GM18907 (cell line): ENCODE data around the gene CCDC121.
"Not testable (repeated sequence)": the region's sequence is repeated elsewhere in the genome, so short reads cannot be mapped to it uniquely, and the experiment has no call there.

Experiments
- ATAC-seq: cut with Tn5 transposase; IDR thresholded peaks from one replicate; pipeline ENCODE4 v1.9.1; 2021; ENCODE audit warnings: mild to moderate bottlenecking, moderate library complexity; ENCODE audit not compliant: unreplicated experiment

The CCDC121 gene

GRCh38 chr2:27638037-27638637, 9.3 kb upstream of the CCDC121 start:
- no peak for ATAC-seq

DNA sequence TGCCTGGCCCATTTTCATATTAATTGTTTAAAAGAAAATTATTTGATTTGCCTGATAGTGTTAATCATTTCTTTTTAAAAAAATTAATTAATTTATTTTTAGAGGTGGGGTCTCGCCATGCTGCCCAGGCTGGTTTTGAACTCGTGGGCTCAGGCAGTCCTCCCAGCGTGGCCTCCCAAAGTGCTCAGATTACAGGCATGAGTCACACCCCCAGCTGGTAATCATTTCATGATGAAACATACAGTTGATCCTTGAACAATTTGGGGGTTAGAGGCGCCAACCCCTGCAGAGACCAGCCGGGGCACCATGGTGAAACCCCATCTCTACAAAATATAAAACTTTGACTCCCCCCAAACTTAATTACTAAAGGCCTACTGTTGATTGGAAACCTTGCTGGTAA, 8.0 kb upstream of the CCDC121 start:
- no peak for ATAC-seq

DNA sequence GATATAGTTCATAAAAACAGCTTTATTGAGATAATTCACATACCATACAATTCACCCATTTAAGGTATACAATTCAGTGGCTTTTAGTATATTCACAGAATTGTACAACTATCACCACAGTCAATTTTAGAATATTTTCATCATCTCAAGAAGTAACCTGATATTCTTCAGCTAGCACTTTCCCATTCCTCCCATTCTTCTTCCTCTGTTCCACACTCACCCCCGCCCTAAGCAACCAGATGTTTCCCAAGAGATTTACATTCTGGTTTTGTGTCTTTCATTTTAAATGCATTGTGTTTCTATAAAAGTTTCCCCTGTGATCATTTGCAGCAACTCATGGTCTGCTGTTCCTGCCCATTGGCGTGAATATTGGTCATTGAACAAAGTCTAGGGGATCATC, 5.5 kb upstream of the CCDC121 start:
- ATAC-seq, result no peak

GRCh38 chr2:27630257-27630656, 1.4 kb upstream of the CCDC121 start:
- not testable (repeated sequence) for ATAC-seq

- peak; percentile 30 for ATAC-seq
Measured at GRCh38 chr2:27627963-27628766, 647 bp downstream of the CCDC121 start.

DNA sequence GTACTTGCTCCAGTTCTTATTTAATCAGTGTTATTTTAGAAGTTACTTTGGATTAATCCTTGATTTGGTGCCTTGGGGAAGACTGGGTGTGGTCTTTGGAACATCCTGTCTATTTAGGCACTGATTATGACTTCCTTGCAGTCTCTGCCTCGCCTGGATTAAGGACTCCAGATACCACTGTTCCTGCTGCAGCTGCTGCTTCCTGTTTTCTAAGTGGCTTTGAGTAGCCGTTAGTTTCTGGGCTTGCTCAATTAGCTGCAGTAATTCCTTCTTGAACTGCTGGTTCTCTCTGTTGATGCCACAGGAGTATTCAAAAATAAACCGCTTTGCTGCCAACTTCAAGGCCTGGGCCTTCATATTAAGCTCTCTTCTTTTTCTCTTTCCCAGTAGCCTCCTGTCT, 1.9 kb downstream of the CCDC121 start:
- not testable (repeated sequence) for ATAC-seq

- not testable (repeated sequence) for ATAC-seq
Measured at GRCh38 chr2:27626323-27626722, 2.5 kb downstream of the CCDC121 start.

- ATAC-seq, result no peak
Measured at GRCh38 chr2:27624943-27625342, 3.9 kb downstream of the CCDC121 start.

- ATAC-seq, result no peak
Measured at GRCh38 chr2:27622921-27623384, 5.9 kb downstream of the CCDC121 start.

- no peak for ATAC-seq
Measured at GRCh38 chr2:27621524-27621923, 7.3 kb downstream of the CCDC121 start.

GRCh38 chr2:27615316-27615715, 13.5 kb downstream of the CCDC121 start:
- ATAC-seq, result no peak

DNA sequence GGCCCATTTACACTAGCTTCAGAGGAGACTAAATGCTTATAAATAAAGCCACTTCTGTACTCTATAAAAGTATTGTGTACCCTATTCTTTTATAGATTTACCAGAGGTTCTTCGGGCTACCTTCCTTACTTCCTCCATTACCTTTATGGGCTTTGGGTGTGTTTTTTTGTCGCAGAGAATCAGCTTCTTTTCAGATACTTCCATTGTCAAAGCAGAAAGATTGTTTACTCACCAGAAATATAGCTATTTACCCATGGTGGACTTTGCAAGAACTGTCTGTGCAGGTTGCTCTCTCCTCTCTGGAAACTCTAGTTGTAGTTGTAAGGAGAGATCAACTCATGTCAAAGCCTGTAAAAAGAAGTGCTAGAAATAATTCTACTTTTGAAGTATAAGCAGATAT, 14.8 kb downstream of the CCDC121 start:
- ATAC-seq, result no peak

GRCh38 chr2:27606611-27607010, 22.2 kb downstream of the CCDC121 start:
- ATAC-seq, result no peak

DNA sequence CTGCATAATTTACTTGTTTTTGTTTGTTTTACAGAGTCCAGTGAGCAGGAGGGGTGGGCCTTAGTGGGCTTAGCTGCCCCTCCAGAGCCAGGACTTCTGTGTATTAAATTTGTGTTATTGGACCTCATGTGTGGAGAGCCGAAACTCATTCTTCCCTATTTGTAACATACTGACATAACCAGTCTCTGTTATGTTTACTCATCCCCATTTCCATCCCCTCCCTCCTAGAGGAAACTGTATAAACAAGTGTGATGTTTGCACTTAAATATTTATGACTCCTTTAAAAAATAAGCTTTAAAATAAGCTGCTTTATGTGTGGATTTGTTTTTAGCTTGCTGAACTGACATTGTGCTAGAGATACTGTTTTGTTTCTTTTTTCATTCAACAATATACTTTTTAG, 32.2 kb downstream of the CCDC121 start:
- ATAC-seq, result no peak

- not testable (repeated sequence) for ATAC-seq
Measured at GRCh38 chr2:27595412-27595811, 33.4 kb downstream of the CCDC121 start.

GRCh38 chr2:27594020-27594703, 34.6 kb downstream of the CCDC121 start:
- ATAC-seq, result not testable (repeated sequence)

- ATAC-seq, result no peak
Measured at GRCh38 chr2:27593240-27593639, 35.6 kb downstream of the CCDC121 start.

DNA sequence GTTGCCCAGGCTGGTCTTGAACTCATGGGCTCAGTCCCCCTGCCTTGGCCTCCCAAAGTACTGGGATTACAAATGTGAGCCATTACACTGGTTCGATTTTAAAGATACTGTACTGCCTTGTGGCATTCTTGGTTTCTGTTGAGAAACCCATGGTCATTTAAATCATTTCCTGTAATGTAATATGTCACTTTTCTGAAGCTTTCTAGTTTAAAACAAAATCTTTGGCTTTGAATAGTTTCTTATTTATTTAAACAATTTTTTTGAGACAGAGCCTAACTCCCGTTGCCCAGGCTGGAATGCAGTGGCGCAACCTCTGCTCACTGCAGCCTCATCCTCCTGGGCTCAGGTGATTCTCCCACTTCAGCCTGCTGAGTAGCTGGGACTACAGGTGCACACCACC, 37.1 kb downstream of the CCDC121 start:
- no peak for ATAC-seq

DNA sequence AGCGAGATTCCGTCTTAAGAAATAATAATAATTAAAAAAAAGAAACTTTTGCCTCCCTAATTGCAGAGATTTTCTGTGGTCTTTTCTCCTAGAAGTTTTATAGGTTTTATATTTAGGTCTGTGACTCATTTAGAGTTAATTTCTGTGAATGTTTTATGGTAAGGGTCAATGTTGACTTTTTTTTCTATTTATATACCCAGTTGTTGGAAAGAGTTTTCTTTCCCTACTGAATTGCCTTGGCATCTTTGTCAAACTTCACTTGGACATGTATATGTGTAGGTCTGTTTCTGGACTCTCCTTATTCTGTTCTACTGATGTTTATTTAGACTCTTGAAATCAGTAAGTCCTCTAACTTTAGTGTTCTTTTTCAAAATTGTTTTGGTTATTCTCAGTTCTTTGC, 40.5 kb downstream of the CCDC121 start:
- ATAC-seq, result no peak

GRCh38 chr2:27587025-27587424, 41.8 kb downstream of the CCDC121 start:
- ATAC-seq, result no peak

DNA sequence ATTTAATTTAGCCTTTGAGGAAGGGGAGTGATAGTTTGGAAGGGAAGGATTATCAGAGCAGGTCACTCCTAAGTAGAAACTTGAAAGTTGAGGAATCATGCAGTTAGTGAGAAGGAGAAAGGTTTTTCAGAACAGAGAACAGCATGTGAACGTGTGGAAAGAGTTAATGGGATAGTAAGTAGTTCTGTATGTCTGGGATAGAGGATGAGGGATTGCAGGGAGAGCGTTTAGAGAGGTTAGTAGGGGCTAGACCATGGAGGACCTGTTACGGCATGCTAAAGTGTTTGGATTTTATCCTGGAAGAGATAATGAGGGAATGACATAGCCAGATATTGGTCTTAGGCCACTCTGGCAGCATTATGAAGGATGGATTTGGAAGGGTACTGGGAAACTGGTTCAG, 44.2 kb downstream of the CCDC121 start:
- no peak for ATAC-seq

- ATAC-seq, result peak; percentile 13
Measured at GRCh38 chr2:27583390-27583915, 45.4 kb downstream of the CCDC121 start.
